C1 segment of cervical spinal cord (tissue), 14 donors: ENCODE measurements around the gene C2orf72.
"Not testable (repeated sequence)": the region's sequence is repeated elsewhere in the genome, so short reads cannot be mapped to it uniquely, and the experiment has no call there.

ENCODE experiments used
- DNase-seq, 14 donors: peaks; one replicate each; lab custom pipeline; 2025; lab: John Stamatoyannopoulos, UW

C2orf72 gene

GRCh38 chr2:231037202-231037730 is at the start of gene C2orf72:
Gene C2orf72 (plus strand): TSS chr2:231037523. CDS start chr2:231037566, 43 bp downstream.
- DNase-seq: peak in 3 of 14 donors; percentile 18 to 62 (median 36)

DNA sequence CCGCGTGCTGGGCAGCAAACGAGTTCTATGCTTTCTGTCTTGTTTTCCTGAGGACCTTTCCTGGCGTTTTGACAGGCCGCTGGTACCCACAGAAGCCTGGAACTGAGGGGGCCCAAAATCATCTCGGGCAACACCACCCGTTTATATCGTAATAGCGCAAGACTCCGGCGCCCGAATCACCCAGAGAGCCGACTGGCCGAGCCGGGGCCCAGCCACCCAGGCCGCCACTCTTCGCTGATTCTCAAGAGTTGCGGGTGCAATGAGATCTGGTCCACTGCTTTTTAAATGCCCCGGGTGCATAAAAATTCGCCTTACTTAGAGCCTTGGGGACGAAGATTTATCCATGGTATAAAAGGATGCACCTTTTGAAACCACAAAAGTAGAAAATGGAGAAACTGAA is 47.6 kb upstream of the C2orf72 start:
- DNase-seq: no peak

DNA sequence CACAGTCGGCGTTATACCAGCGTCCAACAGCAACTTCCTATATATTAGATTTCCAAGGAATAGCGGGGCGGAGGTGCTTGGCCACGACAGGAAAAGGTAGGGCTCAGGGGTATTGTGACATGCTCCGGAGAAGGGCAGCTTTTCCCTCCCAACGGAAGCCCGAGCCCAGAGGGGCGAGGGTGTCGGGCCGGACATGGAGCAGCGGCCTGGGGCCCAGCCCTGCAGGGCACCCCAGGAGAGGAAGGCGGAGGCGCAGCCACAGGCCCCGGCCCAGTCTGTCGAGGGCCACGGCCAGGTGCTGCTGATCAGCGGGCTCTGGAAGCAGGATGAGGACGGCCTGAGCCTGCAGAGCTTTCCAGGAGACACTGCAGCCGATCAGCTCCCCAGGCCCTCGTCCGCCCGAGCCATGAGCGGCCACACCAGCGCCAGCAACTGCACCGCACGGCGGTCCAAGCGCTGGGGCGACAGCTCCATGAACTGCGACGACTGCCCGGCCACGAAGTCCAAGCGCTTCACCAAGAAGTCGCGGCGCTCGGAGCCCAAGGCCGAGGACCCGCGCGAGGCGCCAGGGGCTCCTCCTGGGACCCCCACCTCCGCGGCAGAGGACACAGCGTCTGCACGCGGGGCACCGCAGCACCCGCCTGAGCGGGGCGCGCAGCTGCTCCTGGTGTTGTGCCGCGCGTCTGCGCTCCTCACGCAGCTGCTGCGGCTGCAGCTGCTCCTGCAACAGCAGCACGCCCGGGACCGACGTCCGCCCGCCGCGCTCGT is 47.0 kb upstream of the C2orf72 start:
- DNase-seq: no peak

DNA sequence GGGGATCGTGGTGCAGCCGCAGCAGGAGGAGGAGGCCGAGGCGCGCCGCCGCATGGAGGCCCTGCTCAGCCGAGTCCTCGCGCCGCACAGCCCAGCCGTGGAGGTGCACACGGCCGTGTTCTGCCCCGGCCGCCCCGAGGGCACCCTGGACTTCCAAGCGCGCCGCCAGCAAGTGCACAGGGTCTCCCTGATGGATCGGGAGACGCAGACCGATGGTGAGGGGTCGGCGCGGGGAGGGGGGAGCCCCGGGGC is 46.5 kb upstream of the C2orf72 start:
- DNase-seq: no peak

GRCh38 chr2:230991598-230991997 is 45.7 kb upstream of the C2orf72 start:
- no peak for DNase-seq

- no peak for DNase-seq
These were observed 41.5 kb upstream of the C2orf72 start, which contains the start of gene SPATA3 for GRCh38 chr2:230995821-230996220. Gene SPATA3 (plus strand): TSS chr2:230996121. CDS start chr2:230996234, 113 bp downstream.

DNA sequence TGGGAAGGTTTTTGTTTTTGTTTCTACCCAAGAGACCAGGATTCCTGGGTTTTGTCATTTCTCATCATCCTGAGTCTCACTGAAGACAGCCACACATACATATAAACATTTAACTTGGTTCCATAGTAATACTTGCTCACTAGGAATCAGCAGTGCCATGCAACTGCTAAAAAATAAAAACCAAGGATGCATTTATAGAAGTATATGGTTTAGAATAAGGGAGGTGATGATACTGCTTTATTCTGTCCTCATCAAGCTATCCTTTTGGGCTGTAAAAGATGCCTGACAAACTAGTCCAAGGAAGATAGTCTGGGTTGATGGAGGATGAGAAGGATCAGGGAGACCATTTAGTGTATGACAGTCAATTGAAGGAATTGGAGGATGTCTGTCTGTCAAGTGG is 40.7 kb upstream of the C2orf72 start:
- no peak for DNase-seq

DNA sequence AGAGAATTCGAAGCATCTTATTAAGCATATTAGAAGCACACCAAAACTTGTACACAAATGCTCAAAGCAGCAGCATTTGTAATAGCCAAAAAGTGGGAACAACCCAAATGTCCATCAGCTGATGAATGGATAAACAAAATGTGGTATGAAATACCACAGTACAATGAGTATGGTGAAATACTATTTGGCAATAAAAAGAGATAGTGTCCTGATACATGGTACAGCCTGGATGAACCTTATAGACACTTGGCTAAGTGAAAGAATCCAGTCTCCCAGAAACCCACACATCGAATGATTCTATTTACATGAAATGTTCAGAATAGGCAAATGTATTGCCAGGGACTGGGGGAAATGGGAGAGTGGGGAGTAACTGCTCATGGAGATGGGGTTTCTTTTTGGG is 38.4 kb upstream of the C2orf72 start:
- no peak for DNase-seq

GRCh38 chr2:230999477-230999876 is 37.8 kb upstream of the C2orf72 start:
- no peak for DNase-seq

DNA sequence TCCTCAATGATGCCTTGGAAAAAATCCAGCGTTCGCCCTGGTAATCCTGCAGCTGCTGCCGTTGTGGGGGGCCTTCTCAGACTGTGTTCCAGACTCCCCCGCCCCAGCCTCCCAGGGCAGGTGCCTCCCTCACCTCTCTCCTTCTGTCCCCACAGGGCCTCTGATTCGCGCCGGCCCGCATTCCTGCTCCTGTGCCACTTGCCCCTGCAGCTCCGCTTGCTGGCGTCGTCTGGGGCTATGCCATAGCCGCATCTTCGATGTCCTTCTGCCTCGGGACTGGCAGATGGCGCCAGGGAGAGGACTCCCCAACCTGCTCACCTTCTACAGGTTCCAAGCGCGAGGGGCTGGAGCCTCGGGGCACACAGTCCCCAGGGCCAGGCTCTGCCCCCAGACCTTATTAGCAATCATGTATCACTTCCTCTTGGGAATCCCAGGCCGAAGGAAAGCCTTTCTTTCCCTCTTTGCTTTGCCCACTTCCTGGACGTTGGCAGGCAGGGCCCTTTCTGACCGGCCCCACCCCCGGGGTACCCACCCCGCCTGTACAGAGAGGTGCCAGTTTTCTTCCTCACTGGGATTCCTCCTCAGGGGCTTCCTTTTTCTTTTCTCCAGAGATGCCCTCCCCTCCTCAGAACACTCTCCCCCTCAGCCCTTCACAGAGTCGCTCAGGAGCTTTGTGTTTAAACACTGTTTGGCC is 37.0 kb upstream of the C2orf72 start:
- no peak for DNase-seq

DNA sequence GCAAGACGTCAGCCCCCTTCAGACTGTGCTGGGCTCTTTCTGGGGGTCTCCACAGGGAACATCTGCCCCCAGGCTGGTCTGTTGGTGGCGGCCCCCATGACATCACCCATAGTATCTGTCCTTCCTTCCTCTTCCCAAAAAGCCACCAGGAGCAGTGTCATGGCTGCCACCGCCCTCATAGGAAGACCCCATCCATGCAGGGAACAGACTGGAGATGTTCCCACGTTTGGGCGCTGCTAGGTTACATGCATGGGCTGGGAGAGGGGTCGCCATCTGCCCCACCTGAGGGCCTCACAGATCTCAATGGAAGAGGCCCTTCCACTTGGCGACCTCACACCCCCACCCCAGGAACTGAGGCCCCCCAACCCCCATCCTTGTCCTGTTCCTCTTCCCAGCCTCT is 36.3 kb upstream of the C2orf72 start:
- no peak for DNase-seq

GRCh38 chr2:231001921-231002320 is 35.4 kb upstream of the C2orf72 start:
- DNase-seq: no peak

GRCh38 chr2:231002641-231003040 is 34.7 kb upstream of the C2orf72 start:
- no peak for DNase-seq

DNA sequence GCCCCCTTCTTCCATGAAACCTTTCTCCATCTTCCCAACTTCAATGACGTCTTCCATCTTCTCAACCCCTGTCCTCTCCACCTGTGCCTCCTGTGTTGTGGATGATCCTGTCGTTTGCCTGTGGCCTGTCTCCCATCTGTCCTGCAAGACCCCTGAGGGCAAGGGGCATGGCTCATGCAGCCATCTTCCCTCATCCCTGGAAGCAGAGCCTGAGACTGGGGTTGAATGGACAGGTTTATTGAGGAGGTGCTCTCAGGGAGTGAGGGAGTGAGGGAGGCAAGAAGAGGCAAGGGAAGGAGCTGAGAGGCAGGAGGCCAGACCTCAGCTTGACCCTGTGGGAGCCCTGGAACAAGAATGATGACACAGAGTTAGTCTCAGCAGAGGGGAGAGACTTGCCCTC is 34.1 kb upstream of the C2orf72 start:
- DNase-seq: no peak

GRCh38 chr2:231004930-231005329 is 32.4 kb upstream of the C2orf72 start:
- not testable (repeated sequence) for DNase-seq

GRCh38 chr2:231007286-231008098 is 29.8 kb upstream of the C2orf72 start:
- DNase-seq: no peak

- no peak for DNase-seq
These were observed 29.2 kb upstream of the C2orf72 start for GRCh38 chr2:231008131-231008530.

DNA sequence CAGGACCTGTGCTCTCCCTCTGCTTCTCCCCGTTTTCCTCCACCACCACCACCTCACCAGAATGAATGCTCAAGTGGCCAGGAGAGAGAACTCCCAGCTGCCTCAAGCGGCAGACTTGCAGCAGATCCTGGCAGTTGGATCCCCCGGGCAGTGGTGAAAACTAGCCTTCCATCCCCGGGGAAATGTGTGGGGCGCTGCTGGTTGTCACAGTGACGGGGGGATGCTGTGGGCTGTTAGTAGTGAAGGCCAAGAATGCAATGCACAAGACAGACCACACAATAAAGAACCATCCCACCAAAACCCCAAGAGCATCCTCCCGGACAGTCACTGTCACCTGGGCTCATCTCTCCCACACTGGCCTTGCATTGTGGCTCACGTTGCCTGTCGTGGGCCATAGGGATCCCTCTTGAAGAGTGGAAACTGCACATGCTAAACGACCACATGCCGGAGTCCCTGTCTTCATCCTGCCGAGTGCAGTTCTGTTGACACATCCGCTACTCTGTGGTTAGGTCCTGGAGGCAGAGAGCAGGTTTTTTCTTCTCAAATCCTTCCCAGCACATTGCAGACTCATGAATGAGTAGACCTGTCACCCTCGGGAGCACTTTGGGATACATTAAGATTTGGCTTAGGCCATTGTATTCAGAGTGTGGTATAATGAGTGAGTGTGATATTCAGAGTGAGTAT is 27.9 kb upstream of the C2orf72 start:
- DNase-seq: no peak

DNA sequence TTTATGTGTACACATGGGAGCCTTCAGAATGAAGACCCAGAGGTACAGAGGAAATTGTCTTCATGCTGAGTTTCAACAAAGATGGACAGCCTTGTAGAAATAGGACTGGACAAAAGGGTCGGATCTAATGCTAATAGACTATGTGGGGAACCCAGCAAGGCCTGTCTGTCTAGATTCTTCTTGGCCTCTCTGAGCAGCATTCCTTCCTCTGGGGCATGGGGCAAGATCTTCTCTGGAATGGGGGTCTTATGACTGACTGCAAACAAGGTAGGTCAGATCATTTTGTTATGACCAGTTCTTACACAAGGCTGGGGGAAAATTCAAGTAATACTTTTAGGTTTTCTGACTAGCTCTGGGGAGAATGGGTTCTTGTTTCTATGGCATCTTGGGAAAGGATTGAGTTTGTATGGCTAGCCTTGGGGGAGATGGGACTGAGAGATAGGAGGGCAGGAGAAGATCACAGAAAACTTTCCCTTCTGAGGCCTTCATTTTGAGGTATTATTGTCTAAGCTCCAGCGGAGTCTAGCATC is 27.1 kb upstream of the C2orf72 start:
- no peak for DNase-seq

DNA sequence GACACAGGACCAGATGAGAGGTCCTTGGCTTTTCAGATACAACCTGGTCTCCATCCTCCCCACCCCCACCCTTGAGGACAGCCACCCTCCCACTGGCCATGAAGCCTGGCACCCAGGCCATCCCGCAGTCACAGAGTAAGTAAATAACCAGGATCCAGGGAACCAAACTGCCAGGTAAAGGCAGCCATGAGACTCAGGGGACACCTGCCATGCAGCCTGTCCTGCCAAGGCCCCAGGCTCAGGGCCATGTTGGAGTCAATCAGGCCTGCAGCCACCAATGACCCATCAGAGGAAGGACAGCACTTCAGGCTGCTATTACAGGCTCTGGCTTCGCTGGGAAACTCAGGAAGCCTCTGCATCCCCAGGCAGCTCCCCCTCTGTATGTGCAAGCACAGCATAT is 25.8 kb upstream of the C2orf72 start:
- no peak for DNase-seq

DNA sequence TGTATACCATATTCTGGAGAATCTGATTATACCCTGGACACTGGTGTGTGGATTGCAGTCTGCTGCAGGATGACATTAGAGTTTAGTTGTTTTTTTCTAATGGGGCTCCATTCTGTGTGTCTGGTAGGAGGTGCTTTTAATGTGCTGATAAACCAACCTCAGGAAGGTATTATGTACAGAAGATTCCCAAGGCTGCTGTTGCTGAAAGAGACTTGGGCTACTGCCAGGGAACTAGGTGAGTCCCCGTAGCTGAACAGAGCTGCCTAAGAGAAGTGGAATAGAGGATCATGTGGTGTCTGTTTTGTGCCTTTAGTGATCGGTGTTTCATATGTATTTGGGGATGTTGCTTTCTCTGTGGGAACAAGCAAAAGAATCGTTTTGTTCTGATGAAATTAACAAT is 24.9 kb upstream of the C2orf72 start:
- DNase-seq: no peak
